ENCODE measurements around the gene FSD2.

GRCh38 chr15:82748315-82748714 lies 57.6 kb downstream of the FSD2 start:
- no peak for TF ChIP-seq POLR2A (IDR thresholded peaks at IDR 0.05; ENCODE audit: low read length)
- TF ChIP-seq GATA1 (IDR thresholded peaks at IDR 0.05; ENCODE audit: low read depth, low read length), result no peak
